NT2/D1 (cell line): ENCODE results near the gene PRDX5.

Experiments
- SUZ12 ChIP-seq: IDR thresholded peaks from 2 replicates; pipeline ENCODE4 v1.6.1; 2011; ENCODE audit not compliant: insufficient read length, insufficient read depth; ENCODE audit errors: extremely low read depth
- ZNF274 ChIP-seq: IDR thresholded peaks from 2 replicates; pipeline ENCODE4 v1.6.1; 2011; ENCODE audit warnings: mild to moderate bottlenecking, low read depth, low read length

- TF ChIP-seq SUZ12 (no peak), ZNF274 (no peak)
Observed at GRCh38 chr11:64285885-64286800, 31.8 kb upstream of the PRDX5 start.
